H1 (cell line): Measurements from ENCODE around the gene SLC6A8. TPM values are rescaled to one million over a fixed set of nuclear protein-coding genes. Genes with fewer than 3 reads are reported as not detected.
A peak's percentile ranks its signal among the peaks of the same experiment; 100 is the strongest.

Experiments used
- CTCF ChIP-seq, 3 experiments: IDR thresholded peaks; 1 replicate in 2 of 3; 2 replicates in 1 of 3; pipeline versions ENCODE4 v1.5.1 to v1.6.1; 2011; ENCODE audit warnings: low read length in 3 of 3, mild to moderate bottlenecking in 3 of 3, inconsistent platforms in 2 of 3, low read depth in 1 of 3, moderate library complexity in 1 of 3; ENCODE audit not compliant: insufficient read depth in 1 of 3; ENCODE audit errors: control extremely low read depth in 1 of 3
- USF2 ChIP-seq: IDR thresholded peaks from 2 replicates; pipeline ENCODE4 v1.6.1; 2011; ENCODE audit warnings: low read length, improper control_type of control experiment
- polyA plus RNA-seq, 7 experiments: library from polyadenylated mRNA; depleted of rRNA in 3 of 7; stranded (reverse) in 5 of 7; unstranded in 2 of 7; fragments of >200 nt in 5 of 7; fragments of 200-250 nt in 2 of 7; gene quantifications; 1 replicate in 5 of 7; 2 replicates in 1 of 7; 4 replicates in 1 of 7; pipeline versions ENCODE4 v1.2.1 to v1.2.3, GENCODE V29; 2011 to 2013; ENCODE audit warnings: missing spikeins in 2 of 7, mixed read lengths in 2 of 7
- total RNA-seq: library from RNA; stranded (reverse); fragmentation: NEBNext Ultra II Directional; extraction: Animal tissue kit (Norgen Biotek cat#: 25700); gene quantifications from 2 replicates; pipeline ENCODE4 v1.2.1, GENCODE V29; 2021

The SLC6A8 gene
- total and polyA plus RNA-seq, 2 of the 8 experiments (the other 6 are each of a cell fraction or from before 2014, with no cell fraction given), result 87.7 to 94.7 TPM

GRCh38 chrX:153667956-153668396 lies 19.8 kb upstream of the SLC6A8 start (continued):
- TF ChIP-seq USF2 (peak; percentile 46; the same call in 1 of the 2 replicates), CTCF (IDR thresholded peaks at IDR 0.05; ENCODE audit: control extremely low read depth in 1 of 3, insufficient read depth in 1 of 3, low read depth in 1 of 3, low read length in 3 of 3) (peak in 2 of 3 experiments; percentile 73 to 85; a peak in 3 of 4 replicates)
